ENCODE data around the gene MCU. TPM values are rescaled to one million over a fixed set of nuclear protein-coding genes. Genes with fewer than 3 reads are reported as not detected.

Gene MCU
- total RNA-seq, 1 experiment from 2014 or later: 18.7 TPM

DNA sequence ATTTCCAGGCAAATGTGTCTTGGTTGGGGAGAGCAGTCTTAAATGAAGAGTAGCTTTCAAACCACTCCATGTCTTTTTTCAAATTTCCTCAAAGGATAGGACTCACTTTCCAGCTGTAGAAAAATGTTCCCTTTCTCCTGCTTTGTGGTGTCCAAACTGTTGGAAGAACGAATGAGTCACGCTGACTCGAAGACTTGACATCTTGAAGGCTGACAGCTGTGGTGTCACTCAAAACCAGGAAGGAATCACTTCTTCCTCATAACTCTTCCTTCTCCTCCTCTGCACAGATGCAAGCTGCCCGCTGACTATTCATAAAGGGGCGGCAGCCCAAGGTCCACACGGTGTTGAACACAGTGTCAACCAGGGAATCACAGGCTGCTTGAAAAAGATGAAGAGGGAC is 243.4 kb downstream of the MCU start:
- intact Hi-C loops (cut with micrococcal nuclease; ENCODE audit: unreplicated experiment): no loop called here
- Histone ChIP-seq H3K36me3 (ENCODE audit: insufficient read depth, low read length, poor library complexity, severe bottlenecking) (no peaks in the 10 kb centered on the region), H3K27me3 (replicated peaks; ENCODE audit: insufficient read depth, low read depth, low read length, poor library complexity) (no peaks in the 10 kb centered on the region), H3K27ac (ENCODE audit: low read depth, low read length, poor library complexity, severe bottlenecking) (no peak overlapping the region), H3K9me3 (ENCODE audit: low read depth, low read length, poor library complexity, severe bottlenecking) (no peaks in the 10 kb centered on the region), H3K4me1 (ENCODE audit: insufficient read depth, low read length, poor library complexity, severe bottlenecking) (no peaks in the 10 kb centered on the region), H3K4me3 (ENCODE audit: low read depth, low read length, poor library complexity, severe bottlenecking) (no peak overlapping the region)
- DNase-seq (ENCODE audit: low spot score): no peak
- POLR2A ChIA-PET (ENCODE audit: low non-redundant PET): no interaction called here
- CTCF ChIA-PET: no interaction called here
- TF ChIP-seq, protein P1, sequence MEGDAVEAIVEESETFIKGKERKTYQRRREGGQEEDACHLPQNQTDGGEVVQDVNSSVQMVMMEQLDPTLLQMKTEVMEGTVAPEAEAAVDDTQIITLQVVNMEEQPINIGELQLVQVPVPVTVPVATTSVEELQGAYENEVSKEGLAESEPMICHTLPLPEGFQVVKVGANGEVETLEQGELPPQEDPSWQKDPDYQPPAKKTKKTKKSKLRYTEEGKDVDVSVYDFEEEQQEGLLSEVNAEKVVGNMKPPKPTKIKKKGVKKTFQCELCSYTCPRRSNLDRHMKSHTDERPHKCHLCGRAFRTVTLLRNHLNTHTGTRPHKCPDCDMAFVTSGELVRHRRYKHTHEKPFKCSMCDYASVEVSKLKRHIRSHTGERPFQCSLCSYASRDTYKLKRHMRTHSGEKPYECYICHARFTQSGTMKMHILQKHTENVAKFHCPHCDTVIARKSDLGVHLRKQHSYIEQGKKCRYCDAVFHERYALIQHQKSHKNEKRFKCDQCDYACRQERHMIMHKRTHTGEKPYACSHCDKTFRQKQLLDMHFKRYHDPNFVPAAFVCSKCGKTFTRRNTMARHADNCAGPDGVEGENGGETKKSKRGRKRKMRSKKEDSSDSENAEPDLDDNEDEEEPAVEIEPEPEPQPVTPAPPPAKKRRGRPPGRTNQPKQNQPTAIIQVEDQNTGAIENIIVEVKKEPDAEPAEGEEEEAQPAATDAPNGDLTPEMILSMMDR (conservative IDR thresholded peaks at IDR 0.05; ENCODE audit: low read depth, low read length): no peak
- TF ChIP-seq EZH2 (IDR thresholded peaks at IDR 0.05; ENCODE audit: borderline replicate concordance, low read depth, low read length, poor library complexity, severe bottlenecking): no peak
- BruUV-seq (replicated peaks): no TSS peak

Small RNAs within 50 kb of the gene (microRNA-seq; reads per million reads assigned to microRNA genes)
- gene MIR4676: not detected

Other genes with a start within 250 kb of the MCU start
- gene MICU1, start 66.1 kb upstream of the MCU start, total RNA-seq (2021): 37.7 and 43.2 TPM in 2 replicates
- gene OIT3, start 201.6 kb downstream of the MCU start, total RNA-seq (2021): not detected in 2 replicates

Data from A673 (cell line).